Limb (tissue), 2 donors: ENCODE measurements around the gene GPR3.
"Not testable (repeated sequence)": the region's sequence is repeated elsewhere in the genome, so short reads cannot be mapped to it uniquely, and the experiment has no call there.

Experiments
- DNase-seq, 2 donors: peaks; one replicate each; pipeline ENCODE4 v3.0.0-alpha.2; 2016; ENCODE audit errors: extremely low spot score in 2 of 2

GPR3 gene

DNA sequence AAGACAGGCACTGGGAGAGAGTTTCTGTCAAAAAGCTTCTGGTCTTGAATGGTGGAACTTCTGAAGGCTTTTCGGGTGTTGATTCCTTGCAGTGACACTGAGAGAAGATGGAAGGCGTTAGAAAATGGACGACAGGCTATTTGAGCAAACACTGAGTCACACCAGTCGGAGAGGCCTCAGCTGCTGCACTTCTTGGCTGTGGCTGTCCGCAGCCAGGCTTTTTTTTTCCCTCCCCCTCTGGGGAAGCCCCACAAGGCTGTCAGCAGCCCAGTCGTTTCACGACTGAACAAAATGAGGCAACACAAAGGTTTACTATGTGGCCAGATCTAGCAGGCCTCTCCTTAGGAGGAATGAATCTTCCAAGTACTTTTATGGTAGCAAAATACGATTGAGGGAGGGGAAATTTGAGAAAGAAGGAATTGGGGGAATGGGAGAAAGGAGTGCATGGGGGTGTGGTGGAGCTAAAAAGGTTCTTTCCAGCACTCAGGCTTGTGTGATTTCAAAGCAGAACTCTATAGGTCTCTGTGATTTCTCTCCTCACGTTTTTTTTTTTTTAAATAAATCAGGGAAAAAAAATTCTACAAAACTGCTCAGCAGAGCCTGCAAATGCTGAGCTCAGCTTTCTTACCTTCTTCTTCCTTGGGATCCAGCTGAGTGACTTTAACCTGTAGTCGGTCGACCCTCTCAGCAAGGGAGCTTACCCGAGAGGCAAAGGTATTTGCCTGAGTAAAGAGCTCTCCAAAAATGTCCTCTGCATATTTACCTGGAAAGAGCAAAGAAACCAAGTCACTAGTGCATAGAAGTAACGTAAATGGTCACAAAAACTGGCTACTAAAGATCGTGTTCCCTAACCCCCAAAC, 26.1 kb downstream of the GPR3 start:
- DNase-seq: peak; percentile 68 to 72

DNA sequence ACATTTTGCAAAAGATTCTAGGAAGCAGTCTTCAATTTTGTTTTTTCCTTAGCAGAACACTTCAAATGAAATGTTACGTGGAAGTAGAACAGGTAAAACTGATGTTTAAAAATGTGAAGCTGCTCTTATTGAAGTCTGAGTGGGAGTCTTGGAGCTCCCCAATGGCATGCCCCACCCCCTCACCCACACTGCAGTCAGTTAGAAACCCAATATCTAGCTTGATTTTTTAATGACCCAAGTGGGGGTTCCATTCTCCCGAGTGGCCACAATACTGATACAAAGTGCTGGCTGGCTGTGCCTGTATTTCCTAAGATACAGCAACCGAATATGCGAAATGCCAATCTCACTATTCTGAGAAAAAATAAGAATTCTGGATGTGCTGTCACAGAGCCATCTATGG, 31.3 kb downstream of the GPR3 start:
- no peak for DNase-seq

DNA sequence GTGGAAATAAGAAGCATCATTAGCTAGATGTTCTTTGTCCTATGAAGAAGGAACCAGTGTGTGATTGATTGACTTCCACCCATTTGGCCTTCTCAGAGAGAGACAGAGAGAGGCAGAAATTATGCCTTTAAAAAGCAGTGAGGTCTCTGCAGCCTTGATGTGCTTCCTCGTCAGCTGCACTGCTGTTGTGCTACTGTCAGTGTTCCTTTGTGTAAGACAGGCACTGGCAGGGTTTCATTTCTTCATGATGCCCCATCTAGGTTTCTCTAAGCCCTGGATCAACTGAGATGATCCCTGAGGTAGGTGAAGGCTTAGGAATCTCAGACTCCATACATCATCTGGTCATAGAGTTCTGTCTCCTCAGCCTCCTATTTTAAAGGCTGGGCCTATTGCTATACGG, 34.9 kb downstream of the GPR3 start:
- DNase-seq: no peak

DNA sequence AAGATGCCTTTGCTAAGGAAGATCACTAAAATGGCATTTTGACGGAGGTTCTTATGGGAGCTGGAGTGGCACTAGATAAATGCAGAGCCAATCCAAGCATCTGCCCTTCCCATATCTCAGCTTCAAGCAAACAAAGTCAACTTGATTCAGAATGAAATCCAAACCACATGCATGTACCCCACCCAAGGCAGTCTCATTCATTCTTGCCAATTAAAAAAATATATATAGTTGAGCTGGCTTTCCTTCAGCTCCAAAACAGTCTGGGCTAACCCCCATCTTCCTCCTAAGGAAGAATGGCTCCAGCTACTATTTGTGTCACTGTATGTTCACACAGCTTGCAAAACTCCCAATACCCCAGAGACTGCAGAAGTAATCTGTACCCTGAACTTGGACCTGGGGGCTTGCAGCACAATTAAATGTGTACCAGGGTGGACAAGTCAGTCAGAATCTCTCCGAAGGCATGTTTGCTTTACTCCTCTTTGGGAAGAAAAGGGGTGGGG, 35.4 kb downstream of the GPR3 start:
- no peak for DNase-seq

DNA sequence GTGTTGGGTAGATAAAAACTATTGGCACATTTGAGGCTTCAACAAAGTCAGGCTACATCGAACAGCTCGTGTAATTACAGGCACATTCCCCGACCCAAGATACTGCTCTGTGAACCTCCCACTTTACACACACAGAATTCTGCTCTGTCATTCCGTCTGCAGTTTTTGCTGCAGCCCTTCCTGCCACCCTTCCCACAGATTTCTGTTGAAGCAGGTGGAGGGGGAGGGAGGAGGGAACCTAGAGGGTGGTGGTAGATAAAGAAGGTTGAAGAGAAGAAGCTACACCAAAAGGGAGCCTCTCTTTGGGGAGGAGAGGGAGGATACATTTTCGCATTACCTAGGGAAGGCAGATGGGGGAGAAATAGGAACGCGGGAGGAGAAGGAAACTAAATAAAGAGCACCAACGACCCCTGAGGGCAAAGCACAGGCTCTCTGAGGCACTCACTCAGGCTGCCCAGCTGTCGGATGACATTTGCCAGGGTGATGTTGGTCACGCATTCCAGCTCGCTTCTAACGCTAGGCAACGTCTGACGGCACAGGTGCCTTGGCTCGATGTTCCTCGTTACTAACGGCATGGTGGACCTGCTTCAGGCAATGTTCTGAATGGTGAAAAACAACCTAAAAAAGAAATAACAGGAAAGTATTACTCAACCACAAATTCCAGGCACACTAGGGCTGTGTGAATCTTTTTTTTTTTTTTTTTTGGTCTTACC, 36.0 kb downstream of the GPR3 start:
- DNase-seq: no peak

DNA sequence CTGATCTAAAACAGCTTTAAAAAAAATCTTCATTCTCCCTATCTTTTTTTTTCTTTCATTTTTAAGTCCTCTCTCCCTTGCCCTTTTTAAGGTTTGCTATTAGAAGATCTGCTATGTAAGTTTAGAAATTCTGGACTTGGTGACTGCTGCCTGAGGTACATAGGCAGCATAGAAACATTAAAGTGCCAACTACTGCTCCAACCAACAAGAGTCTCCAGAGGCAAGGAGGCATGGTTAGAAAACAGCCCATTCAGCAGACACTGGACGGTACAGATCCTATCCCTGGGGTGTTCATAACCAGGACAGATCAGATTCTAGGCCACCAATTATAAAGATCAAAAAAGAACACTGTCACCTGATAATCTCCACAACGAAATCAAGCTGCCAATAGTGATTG, 36.6 kb downstream of the GPR3 start:
- no peak for DNase-seq

DNA sequence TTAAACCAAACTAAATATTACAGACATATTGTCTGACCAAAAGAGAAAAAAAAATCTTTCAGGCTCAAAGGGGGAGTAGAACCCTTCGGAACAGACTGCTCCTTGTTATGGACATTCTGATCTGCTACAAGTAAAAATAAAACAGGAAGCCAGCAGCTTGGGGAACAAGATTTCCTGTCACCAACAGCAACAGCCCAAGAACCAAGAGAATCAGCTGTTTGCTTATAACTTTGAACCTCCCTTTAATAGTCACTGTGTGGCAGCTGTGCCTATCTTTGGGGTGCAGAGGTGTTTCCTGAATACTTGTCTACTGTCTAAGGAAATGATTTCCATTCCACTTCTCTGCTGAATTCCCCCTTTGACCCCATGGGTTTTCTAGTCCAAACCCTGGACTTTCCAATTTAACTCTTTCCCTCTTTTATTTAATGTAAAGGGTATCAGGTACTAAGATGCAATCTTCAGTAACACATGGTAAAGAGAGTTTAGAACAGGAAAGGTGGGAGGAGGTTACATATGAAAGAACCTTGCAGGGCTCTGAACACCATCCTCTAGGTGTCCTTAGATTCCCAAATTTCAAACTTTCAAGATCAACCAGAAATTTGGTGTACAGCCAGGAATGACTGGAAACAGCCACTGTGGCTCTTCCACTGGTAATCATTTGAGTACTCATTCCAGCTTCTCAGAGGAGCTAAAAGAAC, 38.6 kb downstream of the GPR3 start:
- no peak for DNase-seq

DNA sequence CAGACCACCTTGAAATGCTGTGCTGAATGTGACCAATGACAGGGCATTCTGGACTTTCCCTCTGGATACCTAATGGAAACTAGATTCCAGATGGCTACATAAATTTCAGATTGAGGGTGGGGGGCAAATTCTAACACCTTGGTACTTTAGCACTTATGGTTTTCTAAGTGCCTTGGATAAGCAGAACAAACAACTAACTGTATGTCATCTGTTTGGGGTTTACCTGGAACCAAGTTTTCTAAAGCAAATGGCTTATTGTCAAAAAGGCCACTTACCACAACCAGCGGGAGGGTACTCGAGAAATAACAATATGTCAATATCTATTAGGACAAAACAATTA, 39.1 kb downstream of the GPR3 start:
- DNase-seq: no peak

DNA sequence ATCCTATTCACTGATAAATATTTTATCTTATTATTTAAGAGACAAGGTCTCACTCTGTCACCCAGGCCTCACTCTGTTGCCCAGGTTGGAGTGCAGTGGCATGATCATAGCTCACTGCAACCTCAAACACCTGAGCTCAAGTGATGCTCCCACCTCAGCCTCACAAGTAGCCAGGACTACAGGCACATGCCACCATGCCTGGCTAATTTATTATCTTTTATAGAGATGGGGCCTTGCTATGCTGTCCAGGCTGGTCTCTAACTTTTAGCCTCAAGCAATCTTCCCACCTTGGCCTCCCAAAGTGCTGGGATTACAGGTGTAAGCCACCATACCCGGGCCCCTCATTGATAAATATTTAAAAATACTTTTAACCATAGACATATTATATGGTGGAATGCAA, 40.3 kb downstream of the GPR3 start:
- not testable (repeated sequence) for DNase-seq

DNA sequence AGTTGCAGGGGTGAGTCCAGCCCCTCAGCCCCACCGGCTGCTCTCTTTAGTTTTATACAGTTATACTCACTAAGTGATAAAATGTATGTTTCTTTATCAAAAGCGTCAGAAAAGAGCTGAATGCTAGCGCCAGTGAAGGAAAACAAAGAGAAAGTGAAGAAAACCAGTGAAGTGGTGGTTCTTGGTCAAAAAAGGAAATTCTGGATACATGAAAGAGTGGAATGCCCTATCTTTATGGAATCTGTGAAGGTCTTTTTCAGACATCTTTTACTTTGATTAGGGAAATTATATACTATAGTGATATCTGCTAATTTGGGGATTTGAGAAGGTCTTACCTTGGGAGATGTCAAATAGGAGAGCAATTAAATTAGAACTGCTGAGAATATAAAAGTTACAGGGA, 41.3 kb downstream of the GPR3 start:
- DNase-seq: no peak

DNA sequence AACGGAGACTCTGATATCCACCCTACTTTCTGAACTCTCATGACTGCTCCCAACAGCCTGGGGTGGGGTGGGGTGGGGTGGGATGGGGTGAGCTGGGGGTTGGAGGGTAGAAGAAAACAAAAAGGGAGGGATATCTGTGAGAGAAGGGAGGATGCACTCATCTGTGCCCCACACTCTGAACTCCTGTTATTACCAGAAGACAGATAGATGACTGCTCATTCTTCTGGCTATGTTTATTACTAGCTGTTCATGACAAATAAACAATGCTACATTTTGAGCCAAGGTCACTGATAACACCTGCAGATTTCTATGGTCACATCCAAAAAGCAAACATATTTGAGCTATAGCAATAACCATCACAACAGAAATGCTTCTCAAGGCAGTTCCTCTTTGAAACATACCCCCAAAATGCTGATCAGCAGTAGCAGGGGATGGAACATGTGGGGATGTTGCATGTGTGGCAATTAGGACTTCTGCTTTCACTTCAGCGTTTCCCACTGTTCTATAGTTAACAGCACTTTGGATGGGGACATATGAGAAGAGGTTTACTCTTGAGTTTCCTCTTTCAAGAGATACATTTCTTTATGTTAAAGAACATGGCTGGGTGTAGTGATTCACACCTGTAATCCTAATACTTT, 43.3 kb downstream of the GPR3 start:
- no peak for DNase-seq

DNA sequence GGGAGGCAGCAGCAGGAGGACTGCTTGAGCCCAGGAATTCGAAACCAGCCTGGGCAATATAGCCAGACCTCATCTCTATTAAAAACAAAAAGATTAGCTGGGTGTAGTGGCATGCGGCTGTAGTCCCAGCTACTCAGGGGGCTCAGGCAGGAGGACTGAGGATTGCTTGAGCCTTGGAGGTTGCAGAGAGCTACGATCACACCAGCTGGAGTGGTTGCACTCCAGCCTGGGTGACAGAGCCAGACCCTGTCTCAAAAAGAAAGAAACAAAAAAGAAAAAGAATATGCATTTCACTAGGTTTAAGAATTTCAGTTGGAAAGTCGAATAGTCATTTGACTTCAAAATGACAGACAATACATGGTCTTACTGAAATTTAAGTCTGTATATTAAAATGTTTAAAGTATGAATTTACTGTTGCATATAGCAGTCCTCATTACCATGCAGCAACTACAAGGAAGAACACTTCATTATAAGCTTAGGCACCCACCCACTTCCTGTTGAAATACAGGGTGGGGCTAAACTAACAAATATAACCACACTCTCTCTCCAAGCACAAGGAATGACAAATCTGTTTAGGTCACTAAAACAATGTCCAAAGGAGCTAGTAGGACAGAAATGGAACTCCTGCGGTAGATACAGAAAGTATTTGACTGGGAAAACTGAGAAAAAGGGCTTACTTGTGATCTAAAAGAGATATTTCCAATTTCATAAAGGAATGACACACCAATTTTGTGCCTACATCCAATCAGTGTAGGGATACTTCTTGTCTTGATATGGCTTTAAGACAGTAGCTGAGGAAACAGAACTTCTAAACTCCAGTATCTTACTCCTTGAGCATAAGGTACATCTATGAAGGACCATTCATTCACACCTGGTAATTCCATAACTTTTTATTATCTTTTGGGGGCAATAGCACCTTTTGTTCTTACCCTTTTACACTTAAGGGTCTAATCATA, 44.1 kb downstream of the GPR3 start:
- no peak for DNase-seq

DNA sequence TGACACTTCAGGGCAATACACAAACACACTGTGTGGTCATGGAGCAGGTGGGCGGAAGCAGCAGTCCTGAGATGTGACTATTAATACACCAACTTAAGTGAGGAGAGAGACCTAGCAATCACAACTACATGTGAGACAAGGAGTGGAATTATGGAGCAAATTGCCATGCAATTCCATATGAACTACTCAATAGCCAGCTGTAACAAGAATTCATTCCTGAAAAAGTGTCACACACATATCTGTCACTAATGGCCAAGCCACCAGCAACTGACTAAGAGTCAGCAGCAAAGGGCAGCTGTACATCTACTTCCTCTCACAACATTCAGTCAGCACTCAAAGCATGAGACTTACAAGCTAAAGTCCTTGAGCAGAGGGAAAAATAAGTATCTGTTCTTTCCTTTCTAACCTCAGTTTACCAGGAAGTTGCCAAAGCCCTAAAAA, 46.2 kb downstream of the GPR3 start:
- no peak for DNase-seq

DNA sequence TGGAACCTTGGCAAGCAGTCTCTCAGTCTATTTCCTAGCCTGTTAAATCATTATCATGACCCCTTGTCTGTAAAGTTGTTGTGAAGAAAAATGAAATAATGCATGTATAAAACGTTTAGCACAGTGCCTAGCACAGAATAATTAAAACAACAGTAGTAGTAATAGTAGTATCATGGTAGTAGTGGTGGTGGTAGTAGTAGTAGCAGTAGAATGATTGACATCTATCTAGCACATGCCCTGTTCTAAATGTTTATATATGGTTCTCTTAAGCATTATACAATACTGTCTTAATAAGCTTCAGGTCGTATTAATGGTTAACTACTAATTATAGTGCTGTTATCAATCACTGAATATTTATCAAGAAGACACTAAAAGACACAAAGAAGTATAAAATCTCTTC, 46.7 kb downstream of the GPR3 start:
- no peak for DNase-seq

DNA sequence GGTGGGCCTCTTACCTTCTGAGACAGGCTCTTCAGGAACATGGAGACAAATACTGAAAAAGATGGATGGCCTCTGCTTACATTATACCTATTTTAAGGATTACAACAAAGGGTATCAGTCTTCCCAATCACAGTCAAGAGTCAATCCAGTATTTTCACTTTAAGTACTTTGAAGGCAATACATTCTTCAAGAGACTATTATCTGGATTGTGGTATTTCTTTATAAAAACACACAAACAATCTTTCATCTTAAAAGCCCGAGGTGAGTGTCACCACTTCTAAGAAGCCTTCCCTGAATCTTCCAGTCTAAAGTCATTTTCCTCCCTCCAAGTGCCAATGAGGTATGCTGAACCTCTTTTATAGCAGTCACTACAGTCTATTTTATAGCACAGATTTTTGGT, 52.2 kb downstream of the GPR3 start:
- no peak for DNase-seq
